Adipocyte (in vitro differentiated cells): ENCODE measurements around the gene IGSF11.
"Not testable (repeated sequence)": the region's sequence is repeated elsewhere in the genome, so short reads cannot be mapped to it uniquely, and the experiment has no call there.

Experiments
- DNase-seq: peaks from one replicate; pipeline ENCODE4 v3.0.0-alpha.2; 2015; ENCODE audit warnings: low read depth
- H3K27me3 ChIP-seq: replicated peaks from 2 replicates; pipeline ENCODE4 v1.7.0; 2013; ENCODE audit warnings: mild to moderate bottlenecking, low read length, moderate library complexity; ENCODE audit not compliant: control insufficient read depth, insufficient read depth
- H3K36me3 ChIP-seq: 2 replicates; pipeline ENCODE4 v1.7.0; 2013; ENCODE audit warnings: low read length, mild to moderate bottlenecking, moderate library complexity; ENCODE audit not compliant: control insufficient read depth, insufficient read depth, severe bottlenecking
- H3K4me1 ChIP-seq: 2 replicates; pipeline ENCODE4 v1.7.0; 2013; ENCODE audit warnings: mild to moderate bottlenecking, low read length, moderate library complexity; ENCODE audit not compliant: control insufficient read depth, insufficient read depth
- H3K4me3 ChIP-seq: 2 replicates; pipeline ENCODE4 v1.7.0; 2013; ENCODE audit warnings: mild to moderate bottlenecking, low read length, moderate library complexity
- H3K9ac ChIP-seq: 2 replicates; pipeline ENCODE4 v1.7.0; 2013; ENCODE audit warnings: mild to moderate bottlenecking, low read length, moderate library complexity
- H3K9me3 ChIP-seq: 2 replicates; pipeline ENCODE4 v1.7.0; 2013; ENCODE audit warnings: mild to moderate bottlenecking, low read length, moderate library complexity; ENCODE audit not compliant: control insufficient read depth

Gene IGSF11

DNA sequence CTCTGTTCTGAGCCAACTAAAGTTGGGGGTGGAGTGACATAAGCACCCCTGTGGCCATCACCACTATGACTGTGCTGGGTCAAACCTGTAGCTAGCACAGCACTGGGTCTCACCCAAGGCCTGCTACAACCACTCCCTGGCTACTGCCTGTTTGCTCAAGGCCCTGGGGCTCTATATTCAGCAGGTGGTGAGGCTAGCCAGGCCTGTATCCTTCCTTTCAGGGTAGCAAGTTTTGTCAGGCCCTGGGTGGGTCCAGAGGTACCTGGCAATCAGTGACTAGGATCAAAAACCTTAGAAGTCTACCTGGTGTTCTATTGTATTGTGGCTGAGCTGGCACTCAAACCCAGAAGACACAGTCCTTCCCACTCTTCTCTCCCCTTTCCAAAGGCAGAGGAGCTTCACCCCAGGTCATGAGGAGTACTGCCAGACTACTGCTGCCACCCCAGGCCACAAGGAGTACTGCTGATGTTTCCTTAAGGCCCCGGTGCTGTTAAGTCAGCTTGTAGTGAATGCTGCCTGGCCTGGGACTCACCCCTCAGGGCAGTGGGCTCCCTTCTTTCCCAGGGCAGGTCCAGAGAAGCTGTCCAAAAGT, 170.8 kb downstream of the IGSF11 start:
- Histone ChIP-seq H3K27me3 (no peaks in the 10 kb centered on the region), H3K4me3 (no peak overlapping the region), H3K36me3 (no peaks in the 10 kb centered on the region), H3K9ac (no peak overlapping the region), H3K4me1 (no peaks in the 10 kb centered on the region), H3K9me3 (no peaks in the 10 kb centered on the region)
- no peak for DNase-seq

DNA sequence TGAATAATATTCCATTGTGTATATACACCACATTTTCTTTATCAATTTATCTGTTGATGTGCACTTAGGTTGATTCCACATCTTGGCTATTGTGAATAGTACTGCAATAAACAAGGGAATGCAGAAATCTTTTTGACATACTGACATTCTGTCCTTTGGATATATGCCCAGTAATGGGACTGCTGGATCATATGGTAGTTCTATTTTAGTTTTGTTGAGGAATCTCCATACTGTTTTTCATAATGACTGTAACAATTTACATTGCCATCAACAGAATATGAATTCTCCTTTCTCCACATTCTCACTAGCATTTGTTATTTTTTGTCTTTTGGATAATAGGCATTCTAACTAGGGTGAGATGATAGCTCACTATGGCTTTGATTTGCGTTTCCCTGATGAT, 174.7 kb downstream of the IGSF11 start:
- H3K36me3 ChIP-seq = no peaks in the 10 kb centered on the region
- no peak overlapping the region for H3K9ac ChIP-seq
- H3K9me3 ChIP-seq = peaks cover 6% of the 10 kb centered on the region
- no peaks in the 10 kb centered on the region for H3K4me1 ChIP-seq
- H3K27me3 ChIP-seq = no peaks in the 10 kb centered on the region
- H3K4me3 ChIP-seq = no peak overlapping the region
- no peak for DNase-seq

DNA sequence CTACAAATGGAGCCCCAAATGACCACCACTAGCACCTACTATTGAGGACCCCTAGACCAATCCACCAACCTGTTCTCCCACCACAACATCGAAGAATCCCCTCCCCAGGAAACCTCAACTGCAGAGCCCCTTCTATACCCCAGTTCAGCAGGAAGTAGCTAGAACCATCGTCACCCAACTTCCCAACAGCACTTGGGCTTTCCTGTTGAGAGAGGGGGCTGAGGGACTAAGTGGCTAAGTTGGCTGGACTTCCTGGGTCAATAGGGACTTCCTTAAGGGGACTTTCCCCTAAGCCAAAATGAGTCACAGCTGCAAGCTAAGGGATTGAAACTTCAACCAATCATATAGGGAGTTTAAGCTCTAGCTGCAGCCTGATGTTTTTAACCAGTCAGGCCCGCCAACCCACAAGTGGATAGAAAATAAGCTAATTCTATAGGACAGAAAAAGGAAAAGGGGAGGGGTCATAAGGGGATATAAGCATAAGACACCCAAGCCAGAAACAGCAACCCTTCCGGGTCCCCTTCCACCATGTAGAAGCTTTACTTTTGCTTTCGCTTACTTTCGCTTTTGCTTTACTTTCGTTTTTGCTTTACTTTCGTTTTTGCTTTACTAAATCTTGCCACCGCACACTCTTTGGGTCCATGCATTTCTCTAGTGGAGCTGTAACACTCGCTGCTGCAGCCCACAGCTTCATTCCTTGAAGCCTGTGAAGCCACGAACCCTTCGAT, 183.0 kb downstream of the IGSF11 start:
- H3K27me3 ChIP-seq, H3K4me3 ChIP-seq, H3K4me1 ChIP-seq, H3K9me3 ChIP-seq, DNase-seq, H3K9ac ChIP-seq, H3K36me3 ChIP-seq: not testable (repeated sequence)

GRCh38 chr3:118850687-118851086, 184.0 kb downstream of the IGSF11 start:
- no peaks in the 10 kb centered on the region for H3K27me3 ChIP-seq
- H3K4me3 ChIP-seq = no peak overlapping the region
- H3K9me3 ChIP-seq = no peaks in the 10 kb centered on the region
- no peaks in the 10 kb centered on the region for H3K4me1 ChIP-seq
- no peak overlapping the region for H3K9ac ChIP-seq
- no peak for DNase-seq
- no peaks in the 10 kb centered on the region for H3K36me3 ChIP-seq
